Measurements from ENCODE around the gene S100PBP. TPM values are rescaled to one million over a fixed set of nuclear protein-coding genes. Genes with fewer than 3 reads are reported as not detected.

S100PBP gene
- total and polyA plus RNA-seq, 2 donors (not counting 1 experiment from before 2014, with no cell fraction given), result 36.3 to 41.8 TPM

- no peaks in the 10 kb centered on the region for H3K4me1 ChIP-seq (ENCODE audit: control insufficient read depth, extremely low read depth, insufficient read depth, low read length)
- DNase-seq (ENCODE audit: low read depth in 2 of 2), result no peak
- H3K4me2 ChIP-seq (ENCODE audit: extremely low read depth, insufficient read depth, low read length), result no peak overlapping the region
- no peak overlapping the region for H3K4me3 ChIP-seq (replicated peaks in 1 of 4; ENCODE audit: control extremely low read depth in 1 of 4, insufficient read depth in 1 of 4, low read depth in 3 of 4, low read length in 4 of 4)
- H2AFZ ChIP-seq (ENCODE audit: low read length), result no peak overlapping the region
- no peak for TF ChIP-seq EZH2 (IDR thresholded peaks at IDR 0.05; ENCODE audit: low read length, missing control alignments)
- no peak for TF ChIP-seq CTCF (conservative IDR thresholded peaks at IDR 0.05 in 1 of 2, IDR thresholded peaks at IDR 0.05 in 1 of 2; ENCODE audit: low read depth in 1 of 2, low read length in 2 of 2)
- H3K27me3 ChIP-seq (ENCODE audit: control insufficient read depth, insufficient read depth, low read length), result no peaks in the 10 kb centered on the region
- H3K36me3 ChIP-seq (ENCODE audit: control insufficient read depth, insufficient read depth, low read length), result peaks cover 40% of the 10 kb centered on the region
- no peak overlapping the region for H3K9ac ChIP-seq (ENCODE audit: insufficient read depth, low read length)
- H4K20me1 ChIP-seq (ENCODE audit: control insufficient read depth, extremely low read depth, insufficient read depth, low read length), result no peaks in the 10 kb centered on the region
- no peaks in the 10 kb centered on the region for H3K9me3 ChIP-seq (ENCODE audit: control insufficient read depth, insufficient read depth, low read depth, low read length)
- no peak overlapping the region for H3K27ac ChIP-seq (ENCODE audit: insufficient read depth, low read length)
- H3K79me2 ChIP-seq (ENCODE audit: control insufficient read depth, insufficient read depth, low read length), result no peaks in the 10 kb centered on the region
These were observed 38.2 kb upstream of the S100PBP start for GRCh38 chr1:32779242-32779641.

- Histone ChIP-seq H3K4me2 (ENCODE audit: extremely low read depth, insufficient read depth, low read length) (no peak overlapping the region), H3K4me1 (ENCODE audit: control insufficient read depth, extremely low read depth, insufficient read depth, low read length) (no peaks in the 10 kb centered on the region), H3K9ac (ENCODE audit: insufficient read depth, low read length) (no peak overlapping the region), H4K20me1 (ENCODE audit: control insufficient read depth, extremely low read depth, insufficient read depth, low read length) (no peaks in the 10 kb centered on the region), H3K79me2 (ENCODE audit: control insufficient read depth, insufficient read depth, low read length) (no peaks in the 10 kb centered on the region), H3K9me3 (ENCODE audit: control insufficient read depth, insufficient read depth, low read depth, low read length) (no peaks in the 10 kb centered on the region), H2AFZ (ENCODE audit: low read length) (no peak overlapping the region), H3K27me3 (ENCODE audit: control insufficient read depth, insufficient read depth, low read length) (no peaks in the 10 kb centered on the region), H3K27ac (ENCODE audit: insufficient read depth, low read length) (no peak overlapping the region), H3K36me3 (ENCODE audit: control insufficient read depth, insufficient read depth, low read length) (peaks cover 40% of the 10 kb centered on the region), H3K4me3 (replicated peaks in 1 of 4; ENCODE audit: control extremely low read depth in 1 of 4, insufficient read depth in 1 of 4, low read depth in 3 of 4, low read length in 4 of 4) (no peak overlapping the region)
- no peak for DNase-seq (ENCODE audit: low read depth in 2 of 2)
- TF ChIP-seq EZH2 (IDR thresholded peaks at IDR 0.05; ENCODE audit: low read length, missing control alignments) (no peak), CTCF (conservative IDR thresholded peaks at IDR 0.05 in 1 of 2, IDR thresholded peaks at IDR 0.05 in 1 of 2; ENCODE audit: low read depth in 1 of 2, low read length in 2 of 2) (no peak)
These were observed 37.4 kb upstream of the S100PBP start for GRCh38 chr1:32780005-32780404.

- Histone ChIP-seq H4K20me1 (ENCODE audit: control insufficient read depth, extremely low read depth, insufficient read depth, low read length) (no peaks in the 10 kb centered on the region), H3K79me2 (ENCODE audit: control insufficient read depth, insufficient read depth, low read length) (no peaks in the 10 kb centered on the region), H3K27me3 (ENCODE audit: control insufficient read depth, insufficient read depth, low read length) (no peaks in the 10 kb centered on the region), H3K9ac (ENCODE audit: insufficient read depth, low read length) (no peak overlapping the region), H3K9me3 (ENCODE audit: control insufficient read depth, insufficient read depth, low read depth, low read length) (no peaks in the 10 kb centered on the region), H3K4me1 (ENCODE audit: control insufficient read depth, extremely low read depth, insufficient read depth, low read length) (no peaks in the 10 kb centered on the region), H3K36me3 (ENCODE audit: control insufficient read depth, insufficient read depth, low read length) (peaks cover 37% of the 10 kb centered on the region), H2AFZ (ENCODE audit: low read length) (no peak overlapping the region), H3K27ac (ENCODE audit: insufficient read depth, low read length) (no peak overlapping the region), H3K4me3 (replicated peaks in 1 of 4; ENCODE audit: control extremely low read depth in 1 of 4, insufficient read depth in 1 of 4, low read depth in 3 of 4, low read length in 4 of 4) (no peak overlapping the region), H3K4me2 (ENCODE audit: extremely low read depth, insufficient read depth, low read length) (no peak overlapping the region)
- TF ChIP-seq CTCF (conservative IDR thresholded peaks at IDR 0.05 in 1 of 2, IDR thresholded peaks at IDR 0.05 in 1 of 2; ENCODE audit: low read depth in 1 of 2, low read length in 2 of 2), result no peak
- TF ChIP-seq EZH2 (IDR thresholded peaks at IDR 0.05; ENCODE audit: low read length, missing control alignments), result no peak
- no peak for DNase-seq (ENCODE audit: low read depth in 2 of 2)
These were observed 36.7 kb upstream of the S100PBP start for GRCh38 chr1:32780628-32781234.
